ENCODE results near the gene TRPM5.

Gene TRPM5

GRCh38 chr11:2447253-2447950, 3.1 kb upstream of the TRPM5 start:
- Histone ChIP-seq H3K4me3 (peak overlapping the region; percentile 71), H4K20me1 (no peaks in the 10 kb centered on the region), H3K27ac (peak overlapping the region; percentile 63), H3K4me1 (peaks cover 51% of the 10 kb centered on the region), H3K9ac (peak overlapping the region; percentile 46), H3K27me3 (peaks cover 29% of the 10 kb centered on the region; the same call in 1 of the 2 replicates), H3K9me3 (no peaks in the 10 kb centered on the region), H3K36me3 (no peaks in the 10 kb centered on the region), H3K4me2 (peak overlapping the region; percentile 99)
- TF ChIP-seq Cebpa-rat (IDR thresholded peaks at IDR 0.05), result no peak

GRCh38 chr11:2446590-2447252, 2.4 kb upstream of the TRPM5 start:
- no peaks in the 10 kb centered on the region for H3K36me3 ChIP-seq
- H3K27me3 ChIP-seq, result peaks cover 29% of the 10 kb centered on the region; the same call in 1 of the 2 replicates
- peaks cover 51% of the 10 kb centered on the region for H3K4me1 ChIP-seq
- H3K4me3 ChIP-seq, result peak overlapping the region; percentile 71
- TF ChIP-seq Cebpa-rat (IDR thresholded peaks at IDR 0.05), result no peak
- H3K9me3 ChIP-seq, result no peaks in the 10 kb centered on the region
- peak overlapping the region; percentile 99 for H3K4me2 ChIP-seq
- H3K27ac ChIP-seq, result peak overlapping the region; percentile 63
- peak overlapping the region; percentile 46; the same call in 1 of the 2 replicates for H3K9ac ChIP-seq
- H4K20me1 ChIP-seq, result no peaks in the 10 kb centered on the region

- Histone ChIP-seq H3K27ac (peak overlapping the region; percentile 63; the same call in 1 of the 2 replicates), H3K4me2 (peak overlapping the region; percentile 99), H3K4me1 (peaks cover 51% of the 10 kb centered on the region)
Observed at GRCh38 chr11:2445746-2446551, 1.6 kb upstream of the TRPM5 start.

GRCh38 chr11:2444821-2445745, 769 bp upstream of the TRPM5 start, which contains the start of gene KCNQ1:
Gene KCNQ1 (plus strand): TSS chr11:2445008. CDS start chr11:2445099, 91 bp downstream.
- H3K4me1 ChIP-seq, result peaks cover 51% of the 10 kb centered on the region

More at GRCh38 chr11:2445746-2446551, 1.6 kb upstream of the TRPM5 start:
- Histone ChIP-seq H3K9me3 (no peaks in the 10 kb centered on the region), H3K4me3 (peak overlapping the region; percentile 71), H3K27me3 (peaks cover 29% of the 10 kb centered on the region; the same call in 1 of the 2 replicates), H3K36me3 (no peaks in the 10 kb centered on the region), H3K9ac (peak overlapping the region; percentile 66), H4K20me1 (no peaks in the 10 kb centered on the region)
- TF ChIP-seq Cebpa-rat (IDR thresholded peaks at IDR 0.05), result no peak

GRCh38 chr11:2443406-2443805, 908 bp downstream of the TRPM5 start:
- Histone ChIP-seq H3K4me1 (peaks cover 45% of the 10 kb centered on the region), H3K4me2 (no peak overlapping the region), H3K36me3 (no peaks in the 10 kb centered on the region), H3K4me3 (no peak overlapping the region), H4K20me1 (no peaks in the 10 kb centered on the region), H3K27ac (no peak overlapping the region), H3K27me3 (peaks cover 29% of the 10 kb centered on the region; the same call in 1 of the 2 replicates), H3K9ac (no peak overlapping the region), H3K9me3 (no peaks in the 10 kb centered on the region)
- TF ChIP-seq Cebpa-rat (IDR thresholded peaks at IDR 0.05), result no peak

More at GRCh38 chr11:2444821-2445745, 769 bp upstream of the TRPM5 start, which contains the start of gene KCNQ1:
- H3K9ac ChIP-seq, result peak within 1 kb of the TSS; percentile 66
- no peaks in the 10 kb centered on the region for H4K20me1 ChIP-seq
- peak within 1 kb of the TSS; percentile 71 for H3K4me3 ChIP-seq
- H3K27me3 ChIP-seq, result peaks cover 29% of the 10 kb centered on the region; the same call in 1 of the 2 replicates
- peak within 1 kb of the TSS; percentile 62 for H3K27ac ChIP-seq
- no peaks in the 10 kb centered on the region for H3K9me3 ChIP-seq
- peak within 1 kb of the TSS; percentile 99 for H3K4me2 ChIP-seq
- H3K36me3 ChIP-seq, result no peaks in the 10 kb centered on the region
- TF ChIP-seq Cebpa-rat (IDR thresholded peaks at IDR 0.05), result no peak

- Histone ChIP-seq H3K9ac (no peak overlapping the region), H3K4me2 (no peak overlapping the region), H4K20me1 (no peaks in the 10 kb centered on the region), H3K27ac (no peak overlapping the region), H3K4me3 (no peak overlapping the region), H3K4me1 (peaks cover 37% of the 10 kb centered on the region), H3K27me3 (peaks cover 29% of the 10 kb centered on the region; the same call in 1 of the 2 replicates), H3K9me3 (no peaks in the 10 kb centered on the region), H3K36me3 (no peaks in the 10 kb centered on the region)
- TF ChIP-seq Cebpa-rat (IDR thresholded peaks at IDR 0.05), result no peak
Observed at GRCh38 chr11:2442589-2442988, 1.7 kb downstream of the TRPM5 start.

GRCh38 chr11:2441171-2441570, 3.1 kb downstream of the TRPM5 start:
- Histone ChIP-seq H3K9me3 (no peaks in the 10 kb centered on the region), H3K4me3 (no peak overlapping the region), H3K36me3 (no peaks in the 10 kb centered on the region), H3K27ac (no peak overlapping the region), H3K4me2 (no peak overlapping the region), H3K4me1 (peaks cover 22% of the 10 kb centered on the region), H3K9ac (no peak overlapping the region), H3K27me3 (peaks cover 26% of the 10 kb centered on the region; the same call in 1 of the 2 replicates), H4K20me1 (no peaks in the 10 kb centered on the region)
- no peak for TF ChIP-seq Cebpa-rat (IDR thresholded peaks at IDR 0.05)

GRCh38 chr11:2440646-2441045, 3.7 kb downstream of the TRPM5 start:
- Histone ChIP-seq H3K4me2 (no peak overlapping the region), H3K36me3 (no peaks in the 10 kb centered on the region), H3K4me3 (no peak overlapping the region), H3K27ac (no peak overlapping the region), H4K20me1 (no peaks in the 10 kb centered on the region), H3K4me1 (peaks cover 17% of the 10 kb centered on the region), H3K9me3 (no peaks in the 10 kb centered on the region), H3K27me3 (peaks cover 21% of the 10 kb centered on the region; the same call in 1 of the 2 replicates), H3K9ac (no peak overlapping the region)
- TF ChIP-seq Cebpa-rat (IDR thresholded peaks at IDR 0.05), result no peak

All from BLaER1 (cell line).